Upper lobe of right lung (tissue), 1 donor: ENCODE results near the gene SDHA. TPM values are rescaled to one million over a fixed set of nuclear protein-coding genes. Genes with fewer than 3 reads are reported as not detected.

ENCODE experiments used
- ATAC-seq: fragments of 200-7000 bp; cut with Tn5 transposase; one replicate; pipeline ENCODE4 v1.9.1; 2020; ENCODE audit warnings: mild to moderate bottlenecking, moderate library complexity
- DNase-seq: peaks from one replicate; pipeline ENCODE4 v3.0.0-alpha.2; 2020
- H3K27ac ChIP-seq: fragments of 200-600 bp; one replicate; pipeline ENCODE4 v1.8.0; 2022
- H3K27me3 ChIP-seq: fragments of 200-600 bp; one replicate; pipeline ENCODE4 v1.8.0; 2022; ENCODE audit warnings: mild to moderate bottlenecking
- H3K36me3 ChIP-seq: fragments of 200-600 bp; one replicate; pipeline ENCODE4 v1.8.0; 2022
- H3K4me1 ChIP-seq: fragments of 200-600 bp; one replicate; pipeline ENCODE4 v1.8.0; 2022
- H3K4me3 ChIP-seq: fragments of 200-600 bp; one replicate; pipeline ENCODE4 v1.8.0; 2022; ENCODE audit warnings: mild to moderate bottlenecking
- H3K9me3 ChIP-seq: fragments of 200-600 bp; one replicate; pipeline ENCODE4 v1.8.0; 2022
- CTCF ChIP-seq: fragments of 200-600 bp; IDR thresholded peaks from one replicate; pipeline ENCODE4 v1.8.0; 2022; ENCODE audit warnings: antibody characterized with exemption
- intact Hi-C: fragments of 100-400 bp; cut with DNase I; formaldehyde crosslinking; loops from one replicate; pipeline ENCODE4 v1.11.0; 2022
- total RNA-seq: library from RNA; stranded (reverse); fragmentation: NEBNext Ultra II Directional; extraction: Animal tissue kit (Norgen Biotek cat#: 25700); gene quantifications from one replicate; pipeline ENCODE4 v1.2.1, GENCODE V29; 2021
- donor health status: DM: no; HTN: yes; CAD: no; lungs with severe emphysema.

The SDHA gene
- total RNA-seq, 1 donor from 2014 or later: 94.0 TPM

GRCh38 chr5:176296-176823 is 41.8 kb upstream of the SDHA start:
- ATAC-seq: no peak
- intact Hi-C loops: no loop called here
- TF ChIP-seq CTCF: no peak
- H3K4me3 ChIP-seq: no peak overlapping the region
- no peaks in the 10 kb centered on the region for H3K4me1 ChIP-seq
- no peak for DNase-seq
- H3K9me3 ChIP-seq: no peaks in the 10 kb centered on the region
- no peak overlapping the region for H3K27ac ChIP-seq
- no peaks in the 10 kb centered on the region for H3K36me3 ChIP-seq
- no peaks in the 10 kb centered on the region for H3K27me3 ChIP-seq

GRCh38 chr5:178110-178509 is 40.0 kb upstream of the SDHA start:
- H3K27ac ChIP-seq: no peak overlapping the region
- no peak for TF ChIP-seq CTCF
- no peaks in the 10 kb centered on the region for H3K27me3 ChIP-seq
- intact Hi-C loops: no loop called here
- H3K36me3 ChIP-seq: no peaks in the 10 kb centered on the region
- peaks cover 4% of the 10 kb centered on the region for H3K4me1 ChIP-seq
- no peak for DNase-seq
- ATAC-seq: no peak
- no peak overlapping the region for H3K4me3 ChIP-seq
- H3K9me3 ChIP-seq: no peaks in the 10 kb centered on the region

- Histone ChIP-seq H3K4me1 (peaks cover 6% of the 10 kb centered on the region), H3K27me3 (no peaks in the 10 kb centered on the region), H3K4me3 (no peak overlapping the region), H3K27ac (no peak overlapping the region), H3K9me3 (no peaks in the 10 kb centered on the region), H3K36me3 (no peaks in the 10 kb centered on the region)
- DNase-seq (no peak), ATAC-seq (no peak)
- no peak for TF ChIP-seq CTCF
- intact Hi-C loops: no loop called here
Measured at GRCh38 chr5:179401-179800, 38.7 kb upstream of the SDHA start.

GRCh38 chr5:180286-180918 is 37.7 kb upstream of the SDHA start:
- Histone ChIP-seq H3K36me3 (no peaks in the 10 kb centered on the region), H3K4me3 (no peak overlapping the region), H3K4me1 (peaks cover 6% of the 10 kb centered on the region), H3K9me3 (no peaks in the 10 kb centered on the region), H3K27me3 (no peaks in the 10 kb centered on the region), H3K27ac (no peak overlapping the region)
- no peak for DNase-seq
- no peak for TF ChIP-seq CTCF
- no peak for ATAC-seq
- intact Hi-C loops: no loop called here

GRCh38 chr5:181160-181559 is 37.0 kb upstream of the SDHA start:
- TF ChIP-seq CTCF: no peak
- H3K27ac ChIP-seq: no peak overlapping the region
- no peak for ATAC-seq
- DNase-seq: no peak
- intact Hi-C loops: no loop called here
- H3K36me3 ChIP-seq: no peaks in the 10 kb centered on the region
- no peaks in the 10 kb centered on the region for H3K9me3 ChIP-seq
- peaks cover 6% of the 10 kb centered on the region for H3K4me1 ChIP-seq
- no peaks in the 10 kb centered on the region for H3K27me3 ChIP-seq
- H3K4me3 ChIP-seq: no peak overlapping the region

GRCh38 chr5:181566-181965 is 36.6 kb upstream of the SDHA start:
- intact Hi-C loops: no loop called here
- no peak for TF ChIP-seq CTCF

More at GRCh38 chr5:181566-181965, 36.6 kb upstream of the SDHA start:
- Histone ChIP-seq H3K36me3 (no peaks in the 10 kb centered on the region), H3K27me3 (no peaks in the 10 kb centered on the region), H3K27ac (no peak overlapping the region), H3K9me3 (no peaks in the 10 kb centered on the region), H3K4me1 (peaks cover 6% of the 10 kb centered on the region), H3K4me3 (no peak overlapping the region)
- DNase-seq (no peak), ATAC-seq (peak; percentile 14)
